ENCODE data around the gene ATP11B.
"Not testable (repeated sequence)": the region's sequence is repeated elsewhere in the genome, so short reads cannot be mapped to it uniquely, and the experiment has no call there.

GRCh38 chr3:182822260-182822659 is 29.0 kb downstream of the ATP11B start:
- TF ChIP-seq CTCF (IDR thresholded peaks at IDR 0.05; ENCODE audit: low read depth, low read length); POLR2A (IDR thresholded peaks at IDR 0.05; ENCODE audit: extremely low read depth, insufficient read length): not testable (repeated sequence)
- TF ChIP-seq, protein P1, sequence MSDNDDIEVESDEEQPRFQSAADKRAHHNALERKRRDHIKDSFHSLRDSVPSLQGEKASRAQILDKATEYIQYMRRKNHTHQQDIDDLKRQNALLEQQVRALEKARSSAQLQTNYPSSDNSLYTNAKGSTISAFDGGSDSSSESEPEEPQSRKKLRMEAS (IDR thresholded peaks at IDR 0.05; ENCODE audit: low read depth, low read length), result not testable (repeated sequence)
